HFFc6 (cell line): ENCODE results near the gene IP6K2. TPM values are rescaled to one million over a fixed set of nuclear protein-coding genes. Genes with fewer than 3 reads are reported as not detected.
"Not testable (repeated sequence)": the region's sequence is repeated elsewhere in the genome, so short reads cannot be mapped to it uniquely, and the experiment has no call there.

Source experiments
- DNase-seq: peaks from one replicate; pipeline ENCODE4 v3.0.0-alpha.2; 2018
- H3K27ac Mint-ChIP-seq: 2 replicates; pipeline ENCODE4 v1.8.0; 2020; ENCODE audit warnings: mild to moderate bottlenecking, mixed read lengths
- H3K27me3 Mint-ChIP-seq: 2 replicates; pipeline ENCODE4 v1.8.0; 2021; ENCODE audit warnings: mild to moderate bottlenecking, moderate library complexity, mixed read lengths; ENCODE audit not compliant: insufficient read depth
- H3K36me3 Mint-ChIP-seq: 2 replicates; pipeline ENCODE4 v1.8.0; 2021; ENCODE audit warnings: low read depth, mixed read lengths
- H3K4me1 Mint-ChIP-seq: 2 replicates; pipeline ENCODE4 v1.8.0; 2020; ENCODE audit warnings: low read depth, mixed read lengths
- H3K4me3 Mint-ChIP-seq: 2 replicates; pipeline ENCODE4 v1.8.0; 2020; ENCODE audit warnings: mild to moderate bottlenecking, moderate library complexity, mixed read lengths
- H3K9me3 Mint-ChIP-seq: 2 replicates; pipeline ENCODE4 v1.8.0; 2020; ENCODE audit warnings: mild to moderate bottlenecking, mixed read lengths
- CTCF ChIP-seq: fragments of 200-600 bp; sonication (generic); IDR thresholded peaks from 2 replicates; pipeline ENCODE4 v1.5.0; 2021; ENCODE audit warnings: antibody characterized with exemption, mild to moderate bottlenecking
- total RNA-seq, 6 experiments: library from RNA; stranded (reverse); fragmentation: NEBNext Ultra II Directional; extraction: Animal tissue kit (Norgen Biotek cat#: 25700); gene quantifications; 2 replicates in 1 of 6; 3 replicates in 5 of 6; pipeline ENCODE4 v1.2.3, GENCODE V29; 2021

IP6K2 gene
- total RNA-seq, 6 experiments from 2014 or later: 47.4 to 64.6 (median 53.0) TPM

GRCh38 chr3:48733752-48734518 lies 16.9 kb upstream of the IP6K2 start:
- H3K4me1 Mint-ChIP-seq: peaks cover 11% of the 10 kb centered on the region
- H3K36me3 Mint-ChIP-seq, H3K4me3 Mint-ChIP-seq, DNase-seq, H3K27ac Mint-ChIP-seq, H3K27me3 Mint-ChIP-seq, H3K9me3 Mint-ChIP-seq: not testable (repeated sequence)

- no peak for DNase-seq
- H3K4me3 Mint-ChIP-seq: no peak overlapping the region
- H3K4me1 Mint-ChIP-seq: peaks cover 12% of the 10 kb centered on the region
- no peak for TF ChIP-seq CTCF
- no peaks in the 10 kb centered on the region for H3K36me3 Mint-ChIP-seq
- H3K27ac Mint-ChIP-seq: no peak overlapping the region
- H3K9me3 Mint-ChIP-seq: no peaks in the 10 kb centered on the region
- peaks cover 2% of the 10 kb centered on the region for H3K27me3 Mint-ChIP-seq
Observed at GRCh38 chr3:48727511-48727910, 10.5 kb upstream of the IP6K2 start.

- not testable (repeated sequence) for H3K27me3 Mint-ChIP-seq
Observed at GRCh38 chr3:48725185-48725855, 8.3 kb upstream of the IP6K2 start.

GRCh38 chr3:48723725-48724124 lies 6.7 kb upstream of the IP6K2 start:
- H3K4me3 Mint-ChIP-seq: no peak overlapping the region; the same call in 1 of the 2 replicates
- H3K27me3 Mint-ChIP-seq: no peaks in the 10 kb centered on the region; the same call in 1 of the 2 replicates
- H3K36me3 Mint-ChIP-seq: no peaks in the 10 kb centered on the region
- no peak overlapping the region for H3K27ac Mint-ChIP-seq
- no peak for DNase-seq
- peaks cover 18% of the 10 kb centered on the region for H3K4me1 Mint-ChIP-seq
- no peak for TF ChIP-seq CTCF
- H3K9me3 Mint-ChIP-seq: no peaks in the 10 kb centered on the region

More at GRCh38 chr3:48725185-48725855, 8.3 kb upstream of the IP6K2 start:
- H3K9me3 Mint-ChIP-seq, H3K36me3 Mint-ChIP-seq, H3K4me3 Mint-ChIP-seq, DNase-seq, H3K27ac Mint-ChIP-seq: not testable (repeated sequence)
- peaks cover 18% of the 10 kb centered on the region for H3K4me1 Mint-ChIP-seq

GRCh38 chr3:48723293-48723692 lies 6.3 kb upstream of the IP6K2 start:
- peaks cover 18% of the 10 kb centered on the region for H3K4me1 Mint-ChIP-seq
- not testable (repeated sequence) for H3K4me3 Mint-ChIP-seq, H3K36me3 Mint-ChIP-seq, H3K9me3 Mint-ChIP-seq, H3K27me3 Mint-ChIP-seq, H3K27ac Mint-ChIP-seq
- peak; percentile 39 for DNase-seq

- H3K27me3 Mint-ChIP-seq: peaks cover 6% of the 10 kb centered on the region; the same call in 1 of the 2 replicates
- peaks cover 30% of the 10 kb centered on the region for H3K4me1 Mint-ChIP-seq
- H3K36me3 Mint-ChIP-seq: peaks cover 26% of the 10 kb centered on the region
- H3K4me3 Mint-ChIP-seq: peak overlapping the region; percentile 98
- no peak for TF ChIP-seq CTCF
- no peaks in the 10 kb centered on the region for H3K9me3 Mint-ChIP-seq
- H3K27ac Mint-ChIP-seq: peak overlapping the region; percentile 97
- no peak for DNase-seq
Observed at GRCh38 chr3:48716508-48716981, 476 bp downstream of the IP6K2 start.
